ENCODE data around the gene RPP38. TPM values are rescaled to one million over a fixed set of nuclear protein-coding genes. Genes with fewer than 3 reads are reported as not detected.

RPP38 gene
- polyA plus RNA-seq, 3 donors = 8.1 to 13.8 (median 13.3) TPM

GRCh38 chr10:15136129-15137035 lies 39.2 kb downstream of the RPP38 start:
- Histone ChIP-seq H3K4me2 (replicated peaks; ENCODE audit: extremely low read depth, low read length, poor library complexity, severe bottlenecking) (no peak overlapping the region), H3K9ac (ENCODE audit: insufficient read depth, low read length, poor library complexity, severe bottlenecking) (no peak overlapping the region), H2AFZ (ENCODE audit: insufficient read depth, low read depth, low read length, poor library complexity, severe bottlenecking) (no peak overlapping the region), H3K4me3 (replicated peaks in 1 of 3; ENCODE audit: low read depth in 2 of 3, low read length in 3 of 3) (no peak overlapping the region), H3K9me3 (replicated peaks in 1 of 2; ENCODE audit: control insufficient read depth in 1 of 2, insufficient read depth in 1 of 2, low read length in 2 of 2) (no peaks in the 10 kb centered on the region), H3K4me1 (ENCODE audit: control insufficient read depth in 1 of 2, insufficient read depth in 2 of 2, low read length in 2 of 2) (no peaks in the 10 kb centered on the region), H3K27me3 (ENCODE audit: control insufficient read depth in 2 of 2, insufficient read depth in 2 of 2, low read length in 2 of 2) (no peaks in the 10 kb centered on the region), H3K36me3 (replicated peaks in 1 of 2; ENCODE audit: control insufficient read depth in 1 of 2, insufficient read depth in 2 of 2, low read length in 2 of 2) (no peaks in the 10 kb centered on the region), H3K27ac (ENCODE audit: low read depth in 1 of 2, low read length in 2 of 2) (no peak overlapping the region), H3K79me2 (ENCODE audit: insufficient read depth, low read length) (no peaks in the 10 kb centered on the region), H4K20me1 (ENCODE audit: insufficient read depth, low read length) (no peaks in the 10 kb centered on the region)
- Mint-ChIP-seq H3K27me3 (ENCODE audit: low read depth in 3 of 3) (peaks cover 0 to under 1% (median 0%) of the 10 kb centered on the region in 3 donors), H3K4me3 (no peak overlapping the region), H3K27ac (peak overlapping the region in 1 of 7 donors; percentile 9), H3K9me3 (peaks cover 0 to 1% (median 0%) of the 10 kb centered on the region in 7 donors), H3K4me1 (peaks cover 2% of the 10 kb centered on the region), H3K36me3 (no peaks in the 10 kb centered on the region)
- intact Hi-C loops (cut with micrococcal nuclease) = no loop called here
- WGBS (ENCODE audit: insufficient coverage) = 95% methylated on average over 5 of the region's 11 CpGs
- TF ChIP-seq, protein P1, sequence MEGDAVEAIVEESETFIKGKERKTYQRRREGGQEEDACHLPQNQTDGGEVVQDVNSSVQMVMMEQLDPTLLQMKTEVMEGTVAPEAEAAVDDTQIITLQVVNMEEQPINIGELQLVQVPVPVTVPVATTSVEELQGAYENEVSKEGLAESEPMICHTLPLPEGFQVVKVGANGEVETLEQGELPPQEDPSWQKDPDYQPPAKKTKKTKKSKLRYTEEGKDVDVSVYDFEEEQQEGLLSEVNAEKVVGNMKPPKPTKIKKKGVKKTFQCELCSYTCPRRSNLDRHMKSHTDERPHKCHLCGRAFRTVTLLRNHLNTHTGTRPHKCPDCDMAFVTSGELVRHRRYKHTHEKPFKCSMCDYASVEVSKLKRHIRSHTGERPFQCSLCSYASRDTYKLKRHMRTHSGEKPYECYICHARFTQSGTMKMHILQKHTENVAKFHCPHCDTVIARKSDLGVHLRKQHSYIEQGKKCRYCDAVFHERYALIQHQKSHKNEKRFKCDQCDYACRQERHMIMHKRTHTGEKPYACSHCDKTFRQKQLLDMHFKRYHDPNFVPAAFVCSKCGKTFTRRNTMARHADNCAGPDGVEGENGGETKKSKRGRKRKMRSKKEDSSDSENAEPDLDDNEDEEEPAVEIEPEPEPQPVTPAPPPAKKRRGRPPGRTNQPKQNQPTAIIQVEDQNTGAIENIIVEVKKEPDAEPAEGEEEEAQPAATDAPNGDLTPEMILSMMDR (IDR thresholded peaks at IDR 0.05) = no peak
- DNase-seq = no peak

DNA sequence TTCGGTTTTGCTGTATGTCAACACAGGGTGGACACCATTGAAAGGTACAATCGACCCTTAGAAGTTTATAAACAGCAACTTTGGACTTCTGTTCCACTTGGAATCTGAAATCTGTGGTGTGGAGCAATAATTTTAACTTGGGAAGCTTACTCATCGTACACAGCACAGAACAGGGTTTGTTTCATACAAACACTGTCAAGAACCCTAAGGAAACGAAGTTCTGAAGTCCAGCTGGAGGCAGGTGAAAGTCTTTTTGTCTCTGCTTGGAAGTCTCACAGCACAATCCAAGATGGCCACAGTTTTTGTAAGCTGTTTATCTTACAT lies 39.8 kb downstream of the RPP38 start:
- no peak overlapping the region for H3K4me2 ChIP-seq (replicated peaks; ENCODE audit: extremely low read depth, low read length, poor library complexity, severe bottlenecking)
- Mint-ChIP-seq H3K4me3 (no peak overlapping the region), H3K4me1 (peaks cover 2% of the 10 kb centered on the region), H3K27ac (peak overlapping the region in 1 of 7 donors; percentile 9), H3K27me3 (ENCODE audit: low read depth in 3 of 3) (no peaks in the 10 kb centered on the region), H3K36me3 (no peaks in the 10 kb centered on the region), H3K9me3 (peaks cover 0 to 1% (median 0%) of the 10 kb centered on the region in 7 donors)
- WGBS (ENCODE audit: insufficient coverage) = 95% methylated on average over 2 of the region's 4 CpGs
- H3K79me2 ChIP-seq (ENCODE audit: insufficient read depth, low read length) = no peaks in the 10 kb centered on the region
- TF ChIP-seq, protein P1 (IDR thresholded peaks at IDR 0.05) = no peak
- no peaks in the 10 kb centered on the region for H4K20me1 ChIP-seq (ENCODE audit: insufficient read depth, low read length)
- intact Hi-C loops (cut with micrococcal nuclease) = no loop called here
- no peaks in the 10 kb centered on the region for H3K9me3 ChIP-seq (replicated peaks in 1 of 2; ENCODE audit: control insufficient read depth in 1 of 2, insufficient read depth in 1 of 2, low read length in 2 of 2)
- no peak overlapping the region for H2AFZ ChIP-seq (ENCODE audit: insufficient read depth, low read depth, low read length, poor library complexity, severe bottlenecking)
- H3K27ac ChIP-seq (ENCODE audit: low read depth in 1 of 2, low read length in 2 of 2) = no peak overlapping the region
- H3K9ac ChIP-seq (ENCODE audit: insufficient read depth, low read length, poor library complexity, severe bottlenecking) = no peak overlapping the region
- H3K36me3 ChIP-seq (replicated peaks in 1 of 2; ENCODE audit: control insufficient read depth in 1 of 2, insufficient read depth in 2 of 2, low read length in 2 of 2) = no peaks in the 10 kb centered on the region
- H3K4me1 ChIP-seq (ENCODE audit: control insufficient read depth in 1 of 2, insufficient read depth in 2 of 2, low read length in 2 of 2) = no peaks in the 10 kb centered on the region
- no peak for DNase-seq
- H3K27me3 ChIP-seq (ENCODE audit: control insufficient read depth in 2 of 2, insufficient read depth in 2 of 2, low read length in 2 of 2) = no peaks in the 10 kb centered on the region
- no peak overlapping the region for H3K4me3 ChIP-seq (replicated peaks in 1 of 3; ENCODE audit: low read depth in 2 of 3, low read length in 3 of 3)

All from CD14-positive monocyte (primary cell).